ENCODE results near the gene SMIM8.
"Not testable (repeated sequence)": the region's sequence is repeated elsewhere in the genome, so short reads cannot be mapped to it uniquely, and the experiment has no call there.

The SMIM8 gene, protein sequence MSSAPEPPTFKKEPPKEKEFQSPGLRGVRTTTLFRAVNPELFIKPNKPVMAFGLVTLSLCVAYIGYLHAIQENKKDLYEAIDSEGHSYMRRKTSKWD

DNA sequence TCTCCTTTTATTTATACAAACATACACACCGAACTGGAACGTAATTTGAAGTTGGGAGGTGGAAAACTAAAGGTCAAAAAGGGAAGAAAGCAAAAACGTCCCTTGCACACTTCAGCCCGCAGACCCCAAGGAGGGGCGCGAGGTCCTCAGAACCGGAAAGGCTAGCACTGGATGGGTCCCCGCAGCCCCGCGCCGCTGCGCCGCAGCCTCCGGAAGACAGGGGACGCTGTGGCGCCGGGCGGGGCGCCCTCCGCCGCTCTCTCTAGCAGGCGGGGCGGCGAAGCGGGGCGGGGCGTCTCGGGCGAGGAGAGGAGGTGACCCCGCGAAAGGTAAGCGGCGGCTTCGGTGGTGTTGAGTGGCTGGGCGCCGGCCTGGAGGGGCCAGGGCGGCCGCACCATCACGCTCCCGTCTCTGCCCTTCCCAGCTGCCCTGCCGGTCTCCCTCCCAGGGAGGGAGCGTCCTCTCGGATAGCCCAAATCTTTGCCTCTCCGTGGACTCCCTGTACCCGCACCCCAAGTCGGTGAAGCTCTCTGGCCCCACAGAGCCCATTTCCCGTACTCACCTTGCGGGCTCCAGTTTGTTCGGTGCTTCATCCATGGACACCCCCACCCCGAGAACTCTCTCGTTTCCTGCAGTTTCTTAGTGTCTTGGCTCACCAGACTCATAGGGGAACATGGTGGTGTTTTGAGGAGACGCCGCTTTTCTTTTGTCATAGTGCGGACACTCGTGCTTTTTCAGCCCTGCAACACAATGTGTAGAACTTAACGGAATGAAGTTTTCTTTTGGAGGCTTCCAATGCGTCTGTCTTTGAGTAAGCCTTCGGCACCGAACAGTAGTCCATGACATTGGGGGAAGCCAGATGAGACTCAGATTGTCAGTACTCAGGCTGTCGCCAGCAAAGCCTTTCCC lies at the start of gene SMIM8:
SMIM8 (plus strand) TSS at position 285 of the 909 bp plus-strand sequence. CDS start 14,444 bp downstream, outside the sequence.
- peak; percentile 47 for DNase-seq

DNA sequence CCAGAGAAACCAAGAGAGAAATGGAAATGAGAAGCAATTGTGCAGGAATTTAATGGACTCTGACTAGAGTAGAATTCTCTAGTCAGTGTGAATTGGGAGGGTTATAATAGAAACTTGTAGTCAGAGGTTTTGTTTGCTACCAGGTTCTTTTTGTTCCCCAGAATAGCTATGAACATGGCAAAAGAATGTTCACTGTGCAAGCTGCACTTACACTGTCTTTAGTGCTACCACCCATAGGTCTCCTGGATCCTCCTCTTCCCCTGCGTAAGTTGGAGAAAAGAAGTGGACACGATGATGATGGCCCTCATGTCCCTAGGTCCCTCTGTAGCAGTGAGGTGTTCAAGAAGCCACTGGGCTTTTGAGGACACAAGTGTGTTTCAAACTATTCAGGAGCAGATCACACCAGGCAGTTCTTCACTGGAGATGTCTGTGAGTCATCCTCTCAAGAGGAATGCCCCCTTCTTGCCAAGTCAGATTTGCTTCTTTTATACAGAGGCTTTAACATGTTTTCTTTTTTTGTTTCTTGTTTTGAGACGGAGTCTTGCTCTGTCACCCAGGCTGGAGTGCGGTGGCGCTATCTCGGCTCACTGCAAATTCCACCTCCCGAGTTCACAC lies 47.6 kb upstream of the SMIM8 start:
- no peak for DNase-seq

DNA sequence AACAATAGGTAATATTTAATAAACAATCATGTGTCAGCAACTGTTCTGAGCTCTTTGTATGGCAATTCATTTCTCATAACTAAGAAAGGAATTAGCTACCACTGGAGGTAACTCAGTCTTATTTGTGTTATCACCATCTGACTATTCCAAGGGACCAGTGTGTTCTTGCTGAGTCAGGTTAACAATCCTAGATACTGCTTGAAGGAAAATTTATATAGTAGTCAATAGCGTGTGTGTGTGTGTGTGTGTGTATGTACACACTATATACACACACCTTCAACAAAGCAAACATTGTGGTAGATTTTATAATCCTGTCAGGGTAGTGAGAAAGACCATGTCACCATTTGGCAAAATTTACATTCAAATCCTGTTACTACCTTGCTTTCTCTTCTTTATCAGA lies 45.8 kb upstream of the SMIM8 start:
- no peak for DNase-seq

DNA sequence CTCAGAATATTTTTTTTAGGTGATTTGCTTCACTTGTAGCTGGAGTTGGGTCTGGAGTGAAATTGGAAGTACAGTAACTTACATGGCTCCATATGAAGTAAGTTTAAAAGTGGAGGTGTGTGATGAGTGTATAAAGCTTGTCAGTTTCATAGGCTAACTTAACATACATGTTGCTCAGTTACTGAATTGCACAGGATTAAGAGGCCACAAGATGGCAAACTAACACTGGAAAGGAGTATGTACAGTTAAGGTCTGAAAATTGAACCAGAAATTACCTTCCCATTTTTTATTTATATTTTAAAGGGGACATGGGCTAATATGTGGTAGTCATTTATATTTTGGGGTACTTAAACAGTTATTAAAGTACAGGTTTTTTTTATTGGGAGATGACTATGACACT lies 45.3 kb upstream of the SMIM8 start:
- DNase-seq, result no peak

DNA sequence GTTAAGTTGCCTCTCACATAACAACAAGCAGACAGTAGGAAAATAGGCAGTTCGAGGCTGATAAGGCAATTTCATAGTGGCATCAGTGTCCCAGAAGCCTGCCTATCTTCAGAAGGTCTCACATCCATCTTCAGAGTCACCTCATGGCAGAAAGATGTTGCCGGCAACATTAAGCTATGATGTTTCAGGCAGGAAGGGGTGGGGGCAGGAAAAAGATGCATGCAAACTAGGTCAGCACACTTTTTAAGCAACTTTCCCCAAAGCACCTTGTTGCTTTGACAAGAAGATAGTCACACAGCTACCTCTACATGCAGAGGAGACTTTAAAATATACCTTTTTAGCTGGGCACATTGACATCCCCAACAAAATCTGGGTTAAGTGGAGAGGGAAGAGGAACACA lies 43.2 kb upstream of the SMIM8 start:
- DNase-seq, result no peak

DNA sequence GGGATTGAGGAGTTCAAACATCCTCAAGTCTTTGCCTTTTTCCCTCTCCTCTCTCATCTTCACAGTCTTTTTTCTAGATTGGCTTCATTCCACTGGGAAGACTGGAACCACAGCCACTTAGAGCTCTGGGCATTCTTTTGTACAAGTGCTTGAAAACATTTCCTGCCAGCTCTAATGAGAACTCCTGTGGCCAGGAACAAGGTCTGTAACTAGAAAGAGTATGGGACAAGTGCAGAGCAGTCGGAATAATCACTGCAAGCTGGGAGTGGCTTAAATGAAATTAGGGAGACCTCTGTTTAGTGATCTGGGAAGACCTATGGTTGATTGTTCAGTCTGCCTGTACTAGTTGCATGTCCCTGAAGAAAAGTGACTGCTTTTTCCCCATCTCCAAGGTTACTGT lies 41.0 kb upstream of the SMIM8 start:
- no peak for DNase-seq

DNA sequence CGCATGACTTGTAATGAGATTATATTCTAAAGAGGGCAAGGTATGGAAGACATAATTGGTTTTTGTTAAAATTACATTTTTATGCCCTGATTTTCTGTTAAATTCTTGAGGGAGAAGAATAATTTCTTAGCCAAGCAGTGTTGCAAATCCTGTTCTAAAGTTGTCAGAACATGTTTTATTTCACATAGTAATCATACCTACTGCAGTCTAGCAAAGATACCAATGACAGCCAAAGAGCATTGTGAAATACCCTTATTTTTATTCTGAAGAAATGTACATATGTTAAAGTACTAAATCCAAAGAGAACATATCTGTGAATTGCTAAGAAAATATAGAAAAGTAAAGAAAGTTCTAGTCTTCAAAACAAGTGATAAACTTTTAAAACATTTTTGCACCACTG lies 39.6 kb upstream of the SMIM8 start:
- DNase-seq, result no peak

DNA sequence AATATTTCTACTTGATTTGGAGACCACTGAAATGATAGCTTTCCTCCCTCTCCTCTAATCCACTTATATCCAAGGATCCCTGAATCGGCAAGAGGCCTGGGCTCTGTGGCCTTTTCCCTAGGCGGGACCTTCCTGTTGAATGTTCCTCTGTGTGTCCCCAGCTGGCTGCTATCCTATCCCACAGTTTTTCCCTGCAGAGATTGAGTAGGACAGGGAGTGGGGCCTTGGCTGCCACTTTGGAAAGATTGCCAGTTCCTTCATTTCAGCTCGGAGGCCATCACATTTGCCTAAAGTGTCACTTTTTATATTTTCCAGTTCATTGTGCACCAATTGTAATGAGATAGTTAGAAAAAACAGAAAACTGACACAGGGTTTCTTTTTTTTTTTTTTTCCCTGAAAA lies 38.9 kb upstream of the SMIM8 start:
- DNase-seq, result no peak

DNA sequence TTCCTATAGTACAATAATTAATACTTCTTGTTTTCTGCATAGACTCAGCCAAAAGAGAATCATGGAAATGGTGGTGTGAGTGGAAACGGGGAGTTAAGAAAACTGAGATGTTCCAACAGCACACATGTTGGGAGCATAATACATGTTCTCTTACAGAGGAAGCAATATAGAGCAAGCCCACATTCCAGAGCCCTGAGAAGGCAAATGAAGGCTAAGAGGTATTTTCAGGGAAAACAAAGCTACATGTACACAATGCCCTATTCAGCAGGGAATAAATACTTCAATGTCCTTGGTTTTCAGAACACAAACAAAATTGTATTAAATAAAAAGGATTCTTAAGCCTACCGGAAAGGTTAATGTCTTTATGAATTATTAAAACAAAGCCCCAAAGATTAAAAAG lies 35.1 kb upstream of the SMIM8 start:
- no peak for DNase-seq

DNA sequence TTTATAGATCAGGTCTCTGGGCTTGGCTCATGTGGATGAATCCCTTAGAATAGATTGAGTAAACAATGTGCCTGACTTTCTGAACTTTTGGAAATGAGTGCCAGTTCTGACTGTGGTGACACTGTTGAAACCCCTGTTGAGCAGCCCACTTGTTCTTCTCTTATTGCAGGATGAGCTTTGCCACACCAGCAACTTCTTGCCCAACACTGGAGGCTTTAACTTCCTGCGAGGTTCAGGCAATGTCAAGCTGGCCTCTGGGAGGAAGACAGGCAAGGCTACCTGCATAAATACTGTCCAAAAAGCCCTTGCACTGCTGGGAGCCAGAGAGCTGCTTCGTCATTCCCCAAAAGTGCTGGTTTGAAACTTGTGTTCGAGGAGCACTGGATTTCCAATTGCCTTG lies 32.8 kb upstream of the SMIM8 start:
- no peak for DNase-seq

DNA sequence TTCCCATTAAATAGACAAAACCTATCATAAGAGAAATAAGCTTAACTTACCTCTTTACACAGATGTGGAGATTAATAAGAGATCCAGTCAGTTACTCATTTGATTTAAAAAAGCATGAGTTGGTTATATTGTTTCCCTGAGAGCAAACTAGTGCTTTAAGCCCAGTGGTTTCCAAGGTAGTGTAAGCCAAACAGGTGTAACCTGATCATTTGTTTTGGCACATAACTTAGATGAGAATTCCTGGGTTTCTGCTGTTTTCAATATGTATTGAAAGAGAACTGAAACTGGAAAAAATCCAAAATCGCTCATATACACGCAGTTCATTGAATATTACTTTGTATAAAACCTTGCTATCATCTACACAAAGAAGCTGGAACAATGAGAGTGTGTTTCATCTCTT lies 30.5 kb upstream of the SMIM8 start:
- DNase-seq, result no peak

DNA sequence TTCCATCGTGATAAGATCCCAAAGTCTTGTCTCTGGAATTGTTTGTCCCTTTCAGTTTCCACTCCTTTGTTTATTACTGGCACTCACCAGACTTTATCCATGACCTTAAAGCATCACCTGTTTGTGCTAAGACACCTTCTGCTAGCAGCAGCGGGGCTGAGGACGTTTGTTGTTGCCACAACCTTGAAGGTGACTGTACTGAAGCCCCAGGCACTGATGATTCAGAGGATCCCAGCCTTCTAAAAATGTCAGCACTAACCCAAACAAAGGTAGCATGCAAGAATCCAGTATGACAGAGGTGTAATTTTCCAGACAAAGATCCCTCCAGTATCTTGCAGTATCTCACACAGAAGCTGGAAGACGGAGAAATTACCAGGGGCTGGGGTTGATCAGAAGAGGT lies 28.9 kb upstream of the SMIM8 start:
- no peak for DNase-seq

DNA sequence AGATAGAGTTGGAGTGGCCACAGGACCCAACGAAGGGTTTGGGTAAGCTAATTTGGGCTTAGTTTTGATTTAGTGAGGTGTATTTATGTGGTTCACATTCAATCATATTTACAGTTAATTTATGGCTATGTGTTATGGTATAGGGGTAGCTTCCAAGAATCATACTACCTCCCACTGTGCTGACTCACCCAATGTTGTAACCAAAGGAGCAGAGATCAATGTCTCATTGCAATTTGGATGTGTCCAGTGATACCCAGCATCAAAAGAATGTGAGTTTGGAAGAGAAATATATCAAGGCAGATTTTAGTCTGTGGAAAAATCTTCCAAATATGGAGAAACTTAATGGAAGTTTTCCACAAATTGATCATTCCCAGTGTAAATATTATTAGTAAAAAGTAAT lies 25.3 kb upstream of the SMIM8 start:
- no peak for DNase-seq

DNA sequence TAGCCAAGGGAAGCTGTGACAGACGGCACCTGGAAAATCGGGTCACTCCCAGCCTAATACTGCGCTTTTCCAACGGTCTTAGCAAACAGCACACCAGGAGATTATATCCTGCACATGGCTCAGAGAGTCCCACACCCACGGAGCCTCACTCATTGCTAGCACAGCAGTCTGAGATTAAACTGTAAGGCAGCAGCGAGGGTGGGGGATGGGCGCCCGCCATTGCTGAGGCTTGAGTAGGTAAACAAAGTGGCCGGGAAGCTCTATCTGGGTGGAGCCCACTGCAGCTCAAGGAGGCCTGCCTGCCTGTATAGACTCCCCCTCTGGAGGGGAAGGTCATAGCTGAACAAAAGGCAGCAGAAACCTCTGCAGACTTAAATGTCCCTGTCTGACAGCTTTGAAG lies 21.1 kb upstream of the SMIM8 start:
- not testable (repeated sequence) for DNase-seq

DNA sequence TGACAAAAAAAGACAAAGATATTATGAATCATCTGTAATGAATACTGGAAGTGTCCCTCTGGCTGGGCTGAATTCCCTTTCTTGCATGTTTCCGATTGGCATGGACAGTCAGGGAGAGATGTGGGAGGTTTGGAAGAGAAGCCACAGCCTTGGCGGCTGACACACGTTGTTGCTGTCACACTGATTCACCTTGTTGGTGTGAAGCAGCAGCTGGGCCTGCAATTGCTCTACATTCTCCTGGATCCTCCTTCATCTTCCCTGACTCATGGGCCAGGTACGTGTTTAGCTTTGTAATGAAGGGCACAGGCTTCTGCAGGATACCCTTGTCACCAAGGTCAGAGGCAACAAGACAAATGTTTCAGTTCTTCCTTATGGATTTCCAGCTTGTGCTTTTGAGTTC lies 13.4 kb upstream of the SMIM8 start:
- DNase-seq, result no peak

DNA sequence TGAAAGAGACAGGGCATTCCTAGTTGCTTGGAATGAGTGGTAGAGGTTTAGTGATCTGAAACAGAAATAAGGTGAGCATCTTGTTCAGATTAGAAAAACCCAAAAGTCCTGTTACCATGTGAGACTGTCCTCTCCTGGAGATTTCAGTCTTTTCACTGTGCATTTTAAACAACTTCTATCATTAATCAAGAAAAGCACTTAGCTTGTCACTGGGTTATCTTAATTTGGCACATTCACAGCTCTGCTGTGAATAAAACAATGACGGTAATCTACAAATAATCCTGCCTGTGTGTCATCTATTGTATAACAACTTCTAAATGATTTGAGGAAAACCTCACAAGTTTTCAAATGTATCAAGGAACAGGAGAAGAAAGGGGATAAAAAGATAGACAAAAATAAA lies 9.5 kb upstream of the SMIM8 start:
- no peak for DNase-seq

DNA sequence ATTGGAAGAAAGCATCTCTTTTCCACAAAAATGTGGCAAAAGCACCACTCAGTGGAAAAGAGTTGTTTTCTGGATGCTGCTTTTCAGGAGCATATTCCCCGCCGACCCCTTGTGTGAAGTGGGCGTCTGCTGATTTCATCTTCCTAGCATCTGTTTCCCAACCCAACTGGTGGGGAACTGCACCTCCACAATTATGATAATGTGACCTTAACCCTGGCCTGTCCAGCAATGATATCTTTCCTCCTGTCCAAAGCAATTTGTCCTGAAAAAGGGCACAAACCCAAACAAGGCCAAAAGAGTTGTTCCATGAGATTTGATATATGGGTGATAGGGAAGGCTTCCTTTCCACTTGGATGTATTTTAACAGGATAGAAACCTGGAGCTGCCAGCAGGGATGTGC lies 7.3 kb upstream of the SMIM8 start:
- no peak for DNase-seq

DNA sequence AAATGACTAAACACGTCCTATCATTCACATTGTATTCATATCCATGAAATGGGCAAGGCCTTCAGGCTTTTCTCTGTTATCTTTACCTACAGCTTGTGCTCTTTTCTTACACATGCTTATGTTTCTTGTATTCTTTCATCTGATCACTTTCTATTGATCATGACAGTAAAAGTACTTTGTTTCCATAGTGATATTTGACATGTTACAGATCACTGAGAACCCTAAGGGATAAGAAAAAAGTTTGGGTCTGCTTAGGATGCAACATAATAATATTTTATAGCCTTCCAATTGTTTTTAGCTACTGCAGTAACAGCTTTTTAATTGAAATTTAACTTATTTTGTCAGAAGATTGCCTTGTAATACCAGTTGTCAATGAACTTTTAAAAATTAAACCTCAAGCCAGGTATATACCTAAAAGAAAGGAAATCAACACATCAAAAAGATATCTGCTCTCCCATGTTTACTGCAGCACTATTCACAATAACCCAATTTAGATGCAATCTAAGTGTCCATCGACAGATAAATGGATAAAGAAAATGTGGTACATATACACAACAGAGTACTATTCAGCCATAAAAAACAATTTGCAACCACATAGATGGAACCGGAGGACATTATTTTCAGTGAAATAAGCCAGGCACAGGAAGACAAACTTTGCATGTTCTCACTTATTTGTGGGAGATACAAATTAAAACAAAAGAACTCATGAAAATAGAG lies 3.0 kb upstream of the SMIM8 start:
- no peak for DNase-seq

DNA sequence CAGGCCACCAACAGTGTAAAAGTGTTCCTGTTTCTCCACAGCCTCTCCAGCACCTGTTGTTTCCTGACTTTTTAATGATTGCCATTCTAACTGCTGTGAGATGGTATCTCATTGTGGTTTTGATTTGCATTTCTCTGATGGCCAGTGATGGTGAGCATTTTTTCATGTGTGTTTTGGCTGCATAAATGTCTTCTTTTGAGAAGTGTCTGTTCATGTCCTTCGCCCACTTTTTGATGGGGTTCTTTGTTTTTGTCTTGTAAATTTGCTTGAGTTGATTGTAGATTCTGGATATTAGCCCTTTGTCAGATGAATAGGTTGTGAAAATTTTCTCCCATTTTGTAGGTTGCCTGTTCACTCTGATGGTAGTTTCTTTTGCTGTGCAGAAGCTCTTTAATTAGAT lies 1.5 kb downstream of the SMIM8 start:
- not testable (repeated sequence) for DNase-seq

DNA sequence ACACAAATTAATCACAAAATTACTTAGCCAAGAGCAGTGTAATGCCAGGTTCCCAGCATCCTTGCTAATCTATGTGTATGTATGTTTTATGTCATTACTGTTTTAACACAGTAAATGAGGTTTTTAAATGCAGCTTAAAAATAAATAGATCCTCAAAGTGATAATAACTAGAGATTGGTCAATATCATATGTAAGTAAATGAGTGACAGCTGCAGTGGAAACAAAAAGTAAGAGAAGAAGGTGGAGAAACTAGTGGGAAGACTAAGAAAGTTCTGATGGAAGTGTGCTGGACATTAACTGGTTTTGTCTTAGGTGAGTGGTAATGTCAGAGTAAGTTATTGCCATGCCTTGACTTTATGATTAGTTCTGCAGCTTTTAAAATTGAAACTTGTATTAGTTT lies 8.6 kb downstream of the SMIM8 start:
- no peak for DNase-seq

DNA sequence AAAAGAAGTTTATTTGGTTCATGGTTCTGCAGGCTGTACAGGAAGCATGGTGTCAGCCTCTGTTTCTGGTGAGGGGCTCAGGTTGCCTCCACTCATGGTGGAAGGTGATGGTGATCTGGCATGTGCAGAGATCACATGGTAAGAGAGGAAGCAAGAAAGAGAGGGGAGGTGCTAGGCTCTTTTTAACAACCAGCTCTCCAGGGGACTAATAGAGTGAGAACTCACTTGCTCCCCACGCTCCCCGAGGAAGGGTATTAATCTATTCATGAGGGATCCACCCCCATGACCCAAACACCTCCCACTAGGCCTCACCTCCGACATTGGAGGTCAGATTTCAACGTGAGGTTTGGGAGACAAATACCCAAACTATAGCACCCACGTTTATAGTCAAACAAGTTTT lies 10.6 kb downstream of the SMIM8 start:
- DNase-seq, result no peak

DNA sequence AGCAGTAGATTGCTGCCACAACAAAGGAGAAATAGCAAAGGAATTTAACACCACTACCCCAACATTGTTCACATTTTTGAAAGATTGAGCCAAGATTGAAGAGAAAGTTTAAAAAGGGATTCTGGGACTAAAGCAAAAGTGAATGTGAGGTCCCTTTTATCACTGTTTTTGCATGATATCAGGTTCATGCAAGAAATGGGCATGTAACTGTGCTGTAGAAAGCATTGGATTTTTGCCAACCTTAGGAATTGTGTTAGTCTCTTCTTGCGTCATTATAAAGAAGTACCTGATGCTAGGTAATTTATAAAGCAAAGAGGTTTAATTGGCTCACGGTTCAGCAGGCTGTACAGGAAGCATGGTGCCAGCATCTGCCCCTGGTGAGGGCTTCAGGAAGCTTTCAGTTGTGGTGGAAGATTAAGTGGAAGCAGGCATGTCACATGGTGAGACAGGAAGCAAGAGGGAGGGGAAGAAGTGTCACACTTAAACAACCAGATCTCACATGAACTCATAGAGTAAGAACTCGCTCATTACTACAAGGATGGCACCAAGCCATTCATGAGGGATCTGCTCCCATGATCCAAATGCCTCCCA lies 11.3 kb downstream of the SMIM8 start:
- DNase-seq, result no peak

DNA sequence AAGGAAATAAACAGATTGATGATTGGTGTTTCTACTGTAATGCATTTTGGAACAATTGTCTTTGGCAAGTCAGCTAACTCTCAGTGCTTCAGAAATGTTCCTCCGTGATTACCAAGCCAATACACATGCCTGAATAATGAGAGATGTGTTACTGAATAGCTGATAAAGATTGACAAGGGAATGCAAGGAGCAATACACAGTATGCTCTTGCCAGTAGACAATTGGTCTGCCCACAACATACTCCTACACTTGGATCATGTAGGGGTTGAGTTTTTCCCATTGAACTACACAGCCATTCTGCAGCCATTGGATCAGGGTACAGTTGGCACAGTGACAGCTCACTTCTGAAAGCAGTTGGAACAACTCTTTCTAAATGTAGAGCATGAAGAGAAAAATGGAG lies 12.3 kb downstream of the SMIM8 start:
- DNase-seq, result no peak

Measured in NCI-H1417 treated with DMSO at 0.1 percent for 48 hours (cell line).